NCI-H748 (cell line): ENCODE data around the gene LRRIQ4.
A peak's percentile ranks its signal among the peaks of the same experiment; 100 is the strongest.

Experiments
- DNase-seq: peaks from one replicate; lab custom pipeline; 2025; ENCODE audit not compliant: unreplicated experiment; lab: John Stamatoyannopoulos, UW

The LRRIQ4 gene

DNA sequence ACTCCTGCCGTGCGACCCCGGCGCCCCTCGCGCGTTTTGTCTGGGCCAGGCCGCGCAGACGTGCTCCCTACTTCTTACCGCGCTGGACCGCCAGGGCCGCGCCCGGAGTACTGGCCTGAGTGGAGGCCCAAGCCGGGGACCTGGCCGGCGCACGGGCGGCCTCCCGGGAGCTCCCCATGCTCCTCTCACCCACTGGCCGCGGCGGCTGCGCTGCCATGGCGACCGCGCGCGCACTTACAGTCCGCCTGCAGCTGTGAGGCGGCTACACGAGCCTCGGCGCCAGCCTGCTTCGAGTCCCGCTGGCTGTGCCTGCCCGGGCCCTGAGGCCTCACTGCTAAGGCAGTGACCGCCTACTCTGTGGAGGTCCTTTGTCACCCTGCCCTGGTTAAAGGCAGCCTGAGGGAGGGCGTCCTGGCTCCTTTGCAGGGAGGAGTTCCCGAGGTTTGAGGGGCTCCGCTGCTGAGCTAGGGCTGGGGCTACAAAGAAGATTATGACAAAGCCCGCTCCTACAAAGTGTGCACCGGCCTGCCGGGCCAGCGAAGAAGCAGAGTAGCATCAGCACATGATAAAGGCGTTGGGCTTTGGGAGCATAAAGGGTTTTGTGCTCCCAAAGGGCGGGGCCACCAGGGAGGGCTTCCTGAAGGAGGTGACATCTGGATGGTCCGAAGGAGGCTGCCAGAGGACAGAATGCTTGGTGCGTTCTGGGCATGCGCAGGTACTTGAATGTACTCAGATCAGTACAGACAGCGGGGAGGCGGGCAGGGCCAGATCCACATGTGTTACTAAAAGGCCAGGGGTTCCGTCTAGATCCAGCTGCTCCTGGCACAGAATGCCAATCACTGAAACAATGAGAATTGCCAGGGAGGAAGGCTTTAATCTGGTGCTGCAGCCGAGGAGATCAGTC, at the start of gene LRRIQ4, which contains the start of gene LRRC34:
TSS of gene LRRIQ4 (plus strand) at position 539 of the 904 bp plus-strand sequence. CDS start 9,052 bp downstream, outside the sequence.
TSS of gene LRRC34 (minus strand) at position 573 of the 904 bp plus-strand sequence. CDS start at position 217, 356 bp downstream.
- peak; percentile 91 for DNase-seq

- peak; percentile 44 for DNase-seq
Measured at GRCh38 chr3:169764312-169764881, 48.3 kb upstream of the LRRIQ4 start.

- peak; percentile 94 for DNase-seq
Measured at GRCh38 chr3:169764882-169765612, 47.6 kb upstream of the LRRIQ4 start, which contains the start of gene TERC. TSS of gene TERC (minus strand) at chr3:169765060.

GRCh38 chr3:169769287-169770181, 43.1 kb upstream of the LRRIQ4 start, which contains the start of gene ACTRT3:
TSS of gene ACTRT3 (minus strand) at chr3:169769561. CDS start at chr3:169769520, 41 bp downstream.
- DNase-seq, result peak; percentile 88

- DNase-seq, result peak; percentile 88
Measured at GRCh38 chr3:169771497-169772304, 41.0 kb upstream of the LRRIQ4 start.

- peak; percentile 88 for DNase-seq
Measured at GRCh38 chr3:169772305-169772896, 40.3 kb upstream of the LRRIQ4 start.

GRCh38 chr3:169772897-169773816, 39.5 kb upstream of the LRRIQ4 start, which contains the start of gene MYNN:
TSS of gene MYNN (plus strand) at chr3:169773396. CDS start at chr3:169774296, 900 bp downstream.
- peak; percentile 87 for DNase-seq

GRCh38 chr3:169774186-169774585, 38.5 kb upstream of the LRRIQ4 start:
- DNase-seq, result no peak

DNA sequence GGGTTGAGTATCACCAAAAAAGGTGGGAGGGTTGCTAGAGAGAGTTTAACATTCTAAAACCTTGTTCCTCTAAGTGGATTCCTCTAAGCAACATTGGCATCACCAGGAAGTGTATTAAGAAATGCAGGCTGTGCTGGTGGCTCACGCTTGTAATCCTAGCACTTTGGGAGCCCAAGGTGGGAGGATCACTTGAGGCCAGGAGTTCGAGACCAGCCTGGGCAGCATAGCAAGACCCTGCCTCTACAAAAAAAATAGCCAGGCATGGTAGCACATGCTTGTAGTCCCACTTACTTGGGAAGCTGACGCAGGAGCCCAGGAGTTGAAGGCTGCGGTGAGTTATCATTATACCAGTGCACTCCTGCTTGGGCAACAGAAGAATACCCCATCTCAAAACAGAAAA, 34.8 kb upstream of the LRRIQ4 start:
- no peak for DNase-seq

DNA sequence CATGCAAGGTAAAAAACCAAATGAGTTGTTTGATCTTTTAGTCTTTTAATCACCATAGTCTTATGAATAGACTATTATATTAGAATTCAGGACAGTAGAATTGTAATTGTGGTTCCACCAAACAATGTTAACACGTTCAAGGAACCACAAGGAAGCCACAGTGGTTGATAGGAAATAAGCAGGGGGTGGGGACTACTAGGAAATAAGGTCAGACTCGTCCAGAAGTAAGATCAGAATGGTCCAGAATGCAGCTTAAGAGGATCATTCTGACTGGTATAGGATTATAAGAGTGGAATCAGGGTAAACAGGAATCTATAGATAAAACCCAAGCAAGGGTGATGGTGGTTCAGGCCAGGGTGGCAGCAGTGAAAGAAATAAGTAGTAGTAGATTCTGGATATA, 31.9 kb upstream of the LRRIQ4 start:
- DNase-seq, result no peak

DNA sequence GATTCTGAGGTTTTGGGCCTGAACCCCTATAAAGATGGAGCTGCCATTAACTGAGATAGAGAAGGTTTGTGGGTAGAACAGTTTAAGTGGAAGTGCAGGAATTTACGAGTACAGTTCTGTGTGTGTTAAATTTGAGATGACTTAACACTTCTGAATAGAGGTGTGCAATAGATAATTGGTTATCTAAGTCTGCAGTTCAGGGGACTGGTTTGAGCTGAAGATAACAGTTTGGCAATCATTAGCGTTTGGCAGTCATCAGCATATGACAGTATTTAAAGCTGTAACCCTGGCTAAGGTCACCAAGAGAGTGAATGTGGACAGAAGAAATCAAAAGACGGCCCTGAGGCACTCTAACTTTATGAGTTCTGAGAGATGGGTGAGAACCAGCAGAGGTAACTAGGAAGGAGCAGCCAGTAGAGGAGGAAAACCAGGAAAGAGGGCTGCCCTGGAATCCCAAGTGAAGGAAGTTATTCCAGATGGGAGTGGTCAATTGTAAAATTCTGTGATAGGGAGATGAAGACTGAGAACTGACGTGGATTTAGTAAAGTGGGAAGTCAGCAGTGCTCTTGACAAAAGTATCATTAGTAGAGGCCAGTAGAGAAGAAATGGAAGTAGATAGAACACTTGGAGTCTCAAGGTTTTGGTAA, 31.3 kb upstream of the LRRIQ4 start:
- DNase-seq, result no peak

DNA sequence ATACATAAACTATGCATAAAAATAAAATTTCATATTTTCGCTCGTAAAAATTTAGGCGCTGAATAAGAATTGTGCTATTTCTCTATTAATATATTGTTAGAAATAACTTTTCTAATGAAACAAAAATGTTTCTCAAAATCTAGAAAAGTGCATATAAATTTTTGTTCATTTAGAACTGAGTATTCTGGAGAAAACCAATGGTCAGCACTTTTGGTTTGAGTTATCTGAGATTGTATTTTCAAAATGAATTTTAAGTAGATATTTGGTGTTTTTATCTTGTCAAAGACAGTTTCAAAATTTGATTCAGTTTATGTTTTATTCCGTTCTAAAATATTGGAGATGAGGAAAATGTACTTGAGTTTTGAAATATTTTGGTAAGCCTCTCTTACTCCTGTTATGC, 25.6 kb upstream of the LRRIQ4 start:
- no peak for DNase-seq

DNA sequence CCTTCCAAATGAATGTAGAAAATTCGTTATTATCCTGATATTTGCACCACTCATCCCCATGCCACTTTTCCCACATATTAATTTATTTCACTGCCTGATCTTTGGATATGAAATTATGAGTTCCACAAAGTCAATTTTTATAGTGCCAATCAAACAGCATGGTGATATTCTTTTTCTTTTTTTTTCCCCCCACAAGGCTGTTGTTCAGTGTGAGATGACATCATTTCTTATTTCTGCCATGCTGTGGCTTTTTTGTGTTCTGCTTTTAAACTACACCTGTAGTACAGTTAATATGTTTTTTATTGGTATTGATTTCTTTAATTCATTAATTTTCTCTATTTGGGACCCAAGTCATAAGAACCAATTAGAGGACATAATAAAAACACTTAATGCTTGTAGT, 24.9 kb upstream of the LRRIQ4 start:
- DNase-seq, result no peak

DNA sequence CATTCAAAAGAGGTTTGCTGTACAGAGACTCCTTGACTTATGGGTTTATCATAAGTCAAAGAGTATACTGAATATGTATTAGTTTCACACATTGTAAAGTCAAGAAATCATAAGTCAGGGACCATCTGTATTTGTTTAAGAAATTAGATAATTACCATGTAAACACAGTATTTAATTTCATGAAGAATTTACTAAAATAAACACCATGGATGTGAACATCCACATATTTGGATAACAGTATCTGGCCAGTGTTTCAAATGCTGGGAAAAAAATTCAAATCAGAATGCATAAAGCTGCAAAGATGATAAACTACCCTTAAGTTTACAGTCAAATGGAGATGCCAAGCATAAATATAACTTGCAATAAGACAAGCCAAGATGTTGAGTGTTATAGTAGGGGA, 22.5 kb upstream of the LRRIQ4 start:
- no peak for DNase-seq

DNA sequence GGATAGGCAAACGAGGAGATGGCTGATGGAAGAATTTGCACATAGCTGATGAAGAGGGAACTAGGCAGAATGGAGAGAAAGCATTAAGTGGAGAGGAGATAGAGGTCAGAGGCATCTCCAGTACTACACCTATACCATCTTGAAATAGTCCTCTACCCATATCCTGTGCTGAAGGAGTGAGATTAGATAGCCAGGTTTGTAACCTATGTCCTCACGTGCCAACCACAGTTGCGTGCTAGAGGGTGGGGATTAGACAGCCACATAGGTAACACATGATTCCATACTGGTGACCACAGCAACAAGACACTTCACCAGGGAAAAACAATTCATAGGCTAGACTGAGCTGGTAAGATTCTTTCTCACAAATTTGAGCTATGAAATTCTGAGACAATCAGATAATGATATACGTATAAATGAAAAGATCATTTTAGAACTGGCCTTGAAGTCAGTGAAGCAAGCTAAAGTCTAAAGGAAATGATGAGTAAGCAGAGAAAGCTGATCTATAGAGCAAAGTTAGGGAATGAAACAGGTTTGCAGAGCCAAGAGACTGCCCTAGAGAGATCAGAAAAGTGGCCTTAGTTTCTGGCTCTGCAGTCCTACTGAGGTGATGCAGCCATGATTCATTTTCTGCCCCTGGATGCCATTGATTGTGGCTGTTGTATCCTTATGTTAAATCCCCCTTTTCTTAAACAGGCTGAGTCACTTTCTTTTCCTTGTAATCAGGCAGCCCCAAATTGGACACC, 21.8 kb upstream of the LRRIQ4 start:
- no peak for DNase-seq

DNA sequence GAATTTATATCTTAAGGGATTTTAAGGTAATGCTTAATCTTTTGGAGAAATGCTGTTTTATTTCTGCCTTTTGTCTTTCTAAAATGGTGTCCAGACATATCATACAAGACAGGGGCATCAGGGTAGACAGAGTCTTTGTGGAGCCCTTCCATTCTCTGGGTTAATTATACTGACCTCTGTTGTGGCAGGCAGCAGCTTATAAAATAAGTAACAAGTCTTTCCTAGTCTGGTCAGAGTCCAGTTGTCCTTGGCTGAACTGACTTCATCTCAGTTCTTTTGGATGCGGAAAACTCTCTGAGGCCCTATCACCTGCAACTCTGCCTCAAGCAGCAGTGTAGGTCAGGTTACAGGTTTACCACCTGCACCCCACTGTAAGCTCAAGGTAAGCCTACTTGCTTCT, 20.3 kb upstream of the LRRIQ4 start:
- DNase-seq, result no peak

GRCh38 chr3:169804681-169805080, 8.0 kb upstream of the LRRIQ4 start:
- DNase-seq, result no peak
